HepG2 (cell line): ENCODE data around the gene ZNF607. TPM values are rescaled to one million over a fixed set of nuclear protein-coding genes. Genes with fewer than 3 reads are reported as not detected.

ENCODE experiments used
- ADNP ChIP-seq: sonication (generic); formaldehyde crosslinking; IDR thresholded peaks from 2 replicates; pipeline ENCODE4 v1.4.0; 2020; ENCODE audit warnings: missing genetic modification reagents
- CREB1 ChIP-seq, 2 experiments: fragments of 450-650 bp in 1 of 2; IDR thresholded peaks; 2 replicates each; pipeline ENCODE4 v1.6.1; 2016 to 2017; ENCODE audit warnings: control low read depth in 1 of 2, mild to moderate bottlenecking in 1 of 2, missing compliant biosample characterization in 1 of 2, missing genetic modification characterization in 1 of 2
- GATA4 ChIP-seq: sonication (generic); IDR thresholded peaks from 2 replicates; pipeline ENCODE4 v1.6.1; 2016; ENCODE audit warnings: antibody characterized with exemption, low read depth, borderline replicate concordance
- HNF1B ChIP-seq: sonication (generic); formaldehyde crosslinking; IDR thresholded peaks from 2 replicates; pipeline ENCODE4 v1.5.1; 2020; ENCODE audit warnings: mild to moderate bottlenecking, moderate library complexity, missing genetic modification reagents
- KDM5A ChIP-seq: fragments of 200-600 bp; sonication (generic); IDR thresholded peaks from 2 replicates; pipeline ENCODE4 v1.7.0; 2018; ENCODE audit warnings: antibody characterized with exemption, mild to moderate bottlenecking, low read length, borderline replicate concordance
- KLF11 ChIP-seq: IDR thresholded peaks from 2 replicates; pipeline ENCODE4 v1.6.1; 2016; ENCODE audit warnings: missing compliant biosample characterization
- PTBP1 ChIP-seq: fragments of 200-400 bp; formaldehyde crosslinking; IDR thresholded peaks from 2 replicates; pipeline ENCODE4 v1.6.1; 2018; ENCODE audit warnings: low read length, low read depth; ENCODE audit not compliant: poor library complexity, severe bottlenecking
- RBAK ChIP-seq: sonication (generic); formaldehyde crosslinking; IDR thresholded peaks from 2 replicates; pipeline ENCODE4 v1.5.1; 2020; ENCODE audit warnings: mild to moderate bottlenecking, missing genetic modification reagents
- SNAPC5 ChIP-seq: sonication (generic); formaldehyde crosslinking; IDR thresholded peaks from 2 replicates; pipeline ENCODE4 v1.8.1; 2023; ENCODE audit warnings: mild to moderate bottlenecking, missing genetic modification reagents, borderline replicate concordance
- SPEN ChIP-seq: sonication (generic); formaldehyde crosslinking; IDR thresholded peaks from 2 replicates; pipeline ENCODE4 v1.5.1; 2020; ENCODE audit warnings: low read depth, mild to moderate bottlenecking, missing genetic modification reagents
- TCF7L2 ChIP-seq: IDR thresholded peaks from 2 replicates; pipeline ENCODE4 v1.6.1; 2011; ENCODE audit warnings: mild to moderate bottlenecking, low read depth, low read length, moderate library complexity
- TEAD2 ChIP-seq: sonication (generic); formaldehyde crosslinking; IDR thresholded peaks from 2 replicates; pipeline ENCODE4 v1.9.0; 2021; ENCODE audit warnings: missing genetic modification reagents
- ZEB1 ChIP-seq: IDR thresholded peaks from 2 replicates; pipeline ENCODE4 v1.6.1; 2012; ENCODE audit warnings: mild to moderate bottlenecking, low read depth, inconsistent platforms; ENCODE audit not compliant: insufficient replicate concordance
- ZFP36L2 ChIP-seq: sonication (generic); formaldehyde crosslinking; IDR thresholded peaks from 2 replicates; pipeline ENCODE4 v1.4.0; 2020; ENCODE audit warnings: missing genetic modification reagents
- ZKSCAN5 ChIP-seq: sonication (generic); formaldehyde crosslinking; IDR thresholded peaks from 2 replicates; pipeline ENCODE4 v1.5.1; 2020; ENCODE audit warnings: mild to moderate bottlenecking, missing genetic modification reagents
- ZNF180 ChIP-seq: sonication (generic); formaldehyde crosslinking; IDR thresholded peaks from 2 replicates; pipeline ENCODE4 v1.4.0; 2020; ENCODE audit warnings: low read depth, missing genetic modification reagents, borderline replicate concordance
- ZNF225 ChIP-seq: sonication (generic); formaldehyde crosslinking; IDR thresholded peaks from 2 replicates; pipeline ENCODE4 v1.4.0; 2020; ENCODE audit warnings: mild to moderate bottlenecking, missing genetic modification reagents
- ZNF614 ChIP-seq: IDR thresholded peaks from 2 replicates; pipeline ENCODE4 v1.6.1; 2018; ENCODE audit warnings: missing biosample characterization, missing genetic modification reagents, inconsistent platforms, borderline replicate concordance
- ZNF670 ChIP-seq: sonication (generic); formaldehyde crosslinking; IDR thresholded peaks from 2 replicates; pipeline ENCODE4 v1.8.0; 2022; ENCODE audit warnings: mild to moderate bottlenecking, missing genetic modification reagents, borderline replicate concordance
- ZNF879 ChIP-seq: sonication (generic); formaldehyde crosslinking; IDR thresholded peaks from 2 replicates; pipeline ENCODE4 v1.8.1; 2023; ENCODE audit warnings: missing genetic modification reagents
- polyA plus RNA-seq, 8 experiments: library from polyadenylated mRNA; depleted of rRNA in 3 of 8; stranded (reverse) in 7 of 8; unstranded in 1 of 8; fragments of >200 nt; fragmentation: Illumina TruSeq in 4 of 8; extraction: Trizol in 4 of 8; gene quantifications; 2 replicates each; pipeline versions ENCODE4 v1.2.1 to v1.2.3, GENCODE V29; 2011 to 2016; ENCODE audit warnings: low read depth in 4 of 8, missing spikeins in 1 of 8, mixed read lengths in 1 of 8; ENCODE audit not compliant: insufficient read depth in 1 of 8
- total RNA-seq, 5 experiments: library from RNA; depleted of rRNA; stranded (reverse); fragments of >200 nt; fragmentation: Illumina TruSeq; extraction: Trizol; gene quantifications; 2 replicates each; pipeline ENCODE4 v1.2.3, GENCODE V29; 2016; ENCODE audit warnings: low read depth in 1 of 5
- TF ChIP-seq, protein P1 (sequence below): sonication (generic); formaldehyde crosslinking; IDR thresholded peaks from 2 replicates; pipeline ENCODE4 v1.4.0; 2020; ENCODE audit warnings: missing genetic modification reagents, borderline replicate concordance
- TF ChIP-seq, protein P2 (sequence below): sonication (generic); formaldehyde crosslinking; IDR thresholded peaks from 2 replicates; pipeline ENCODE4 v1.4.0; 2020; ENCODE audit warnings: mild to moderate bottlenecking, missing genetic modification reagents

Gene ZNF607
- total and polyA plus RNA-seq, 2 of the 13 experiments (the other 11 are each of a cell fraction or from before 2014, with no cell fraction given): 3.8 to 8.3 TPM

DNA sequence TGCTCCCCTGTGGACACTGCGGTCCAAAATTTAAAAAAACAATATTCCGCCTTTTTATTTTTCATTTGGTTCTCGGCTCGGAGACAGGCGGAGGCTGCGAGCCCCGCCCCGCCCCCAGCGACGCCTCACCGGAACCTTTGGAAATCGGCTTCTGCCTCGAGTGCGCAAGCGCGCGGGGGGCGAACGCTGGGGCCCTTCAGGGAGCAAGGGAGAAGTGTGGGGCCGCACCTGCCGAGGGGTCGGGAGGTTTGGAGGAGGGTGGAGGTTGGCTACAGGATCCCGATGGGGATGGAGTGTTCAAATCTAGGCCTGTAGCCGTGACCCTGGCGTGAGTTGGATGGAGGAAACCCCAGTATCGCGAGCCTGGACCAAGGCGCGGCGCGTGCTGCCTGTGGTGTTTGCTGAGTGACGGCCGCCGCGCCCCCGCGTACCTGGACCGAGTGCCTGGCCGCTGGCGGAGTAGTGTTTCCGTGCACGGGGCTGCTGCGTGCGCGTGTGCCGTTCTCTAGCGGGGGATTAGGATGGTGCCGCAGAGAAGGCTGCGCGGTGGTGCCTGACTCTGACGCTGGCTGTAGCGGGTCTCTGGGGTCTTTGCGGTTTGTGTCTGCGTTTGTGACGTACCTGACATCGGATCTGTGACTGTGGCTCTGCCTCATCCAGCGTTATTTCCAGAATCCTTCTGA is 63.7 kb downstream of the ZNF607 start (continued):
- TF ChIP-seq SNAPC5 (CRISPR knock-in tag): no peak; the same call in 1 of the 2 replicates
- no peak for TF ChIP-seq PTBP1
- TF ChIP-seq, protein P1, sequence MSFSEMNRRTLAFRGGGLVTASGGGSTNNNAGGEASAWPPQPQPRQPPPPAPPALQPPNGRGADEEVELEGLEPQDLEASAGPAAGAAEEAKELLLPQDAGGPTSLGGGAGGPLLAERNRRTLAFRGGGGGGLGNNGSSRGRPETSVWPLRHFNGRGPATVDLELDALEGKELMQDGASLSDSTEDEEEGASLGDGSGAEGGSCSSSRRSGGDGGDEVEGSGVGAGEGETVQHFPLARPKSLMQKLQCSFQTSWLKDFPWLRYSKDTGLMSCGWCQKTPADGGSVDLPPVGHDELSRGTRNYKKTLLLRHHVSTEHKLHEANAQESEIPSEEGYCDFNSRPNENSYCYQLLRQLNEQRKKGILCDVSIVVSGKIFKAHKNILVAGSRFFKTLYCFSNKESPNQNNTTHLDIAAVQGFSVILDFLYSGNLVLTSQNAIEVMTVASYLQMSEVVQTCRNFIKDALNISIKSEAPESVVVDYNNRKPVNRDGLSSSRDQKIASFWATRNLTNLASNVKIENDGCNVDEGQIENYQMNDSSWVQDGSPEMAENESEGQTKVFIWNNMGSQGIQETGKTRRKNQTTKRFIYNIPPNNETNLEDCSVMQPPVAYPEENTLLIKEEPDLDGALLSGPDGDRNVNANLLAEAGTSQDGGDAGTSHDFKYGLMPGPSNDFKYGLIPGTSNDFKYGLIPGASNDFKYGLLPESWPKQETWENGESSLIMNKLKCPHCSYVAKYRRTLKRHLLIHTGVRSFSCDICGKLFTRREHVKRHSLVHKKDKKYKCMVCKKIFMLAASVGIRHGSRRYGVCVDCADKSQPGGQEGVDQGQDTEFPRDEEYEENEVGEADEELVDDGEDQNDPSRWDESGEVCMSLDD: no peak; the same call in 1 of the 2 replicates
- no peak for TF ChIP-seq TEAD2
- TF ChIP-seq ZNF614 (CRISPR knock-in tag): peak; percentile 74; the same call in 1 of the 2 replicates
- no peak for TF ChIP-seq ZKSCAN5 (CRISPR knock-in tag)
- 0 out of 2 replicates have a peak, but pooled peaks have one; percentile 77 for TF ChIP-seq SPEN (CRISPR knock-in tag)
- TF ChIP-seq RBAK (CRISPR knock-in tag): no peak
- peak; percentile 66; the same call in 1 of the 2 replicates for TF ChIP-seq KDM5A
- TF ChIP-seq, protein P2, sequence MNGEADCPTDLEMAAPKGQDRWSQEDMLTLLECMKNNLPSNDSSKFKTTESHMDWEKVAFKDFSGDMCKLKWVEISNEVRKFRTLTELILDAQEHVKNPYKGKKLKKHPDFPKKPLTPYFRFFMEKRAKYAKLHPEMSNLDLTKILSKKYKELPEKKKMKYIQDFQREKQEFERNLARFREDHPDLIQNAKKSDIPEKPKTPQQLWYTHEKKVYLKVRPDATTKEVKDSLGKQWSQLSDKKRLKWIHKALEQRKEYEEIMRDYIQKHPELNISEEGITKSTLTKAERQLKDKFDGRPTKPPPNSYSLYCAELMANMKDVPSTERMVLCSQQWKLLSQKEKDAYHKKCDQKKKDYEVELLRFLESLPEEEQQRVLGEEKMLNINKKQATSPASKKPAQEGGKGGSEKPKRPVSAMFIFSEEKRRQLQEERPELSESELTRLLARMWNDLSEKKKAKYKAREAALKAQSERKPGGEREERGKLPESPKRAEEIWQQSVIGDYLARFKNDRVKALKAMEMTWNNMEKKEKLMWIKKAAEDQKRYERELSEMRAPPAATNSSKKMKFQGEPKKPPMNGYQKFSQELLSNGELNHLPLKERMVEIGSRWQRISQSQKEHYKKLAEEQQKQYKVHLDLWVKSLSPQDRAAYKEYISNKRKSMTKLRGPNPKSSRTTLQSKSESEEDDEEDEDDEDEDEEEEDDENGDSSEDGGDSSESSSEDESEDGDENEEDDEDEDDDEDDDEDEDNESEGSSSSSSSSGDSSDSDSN (CRISPR knock-in tag): peak; percentile 40; the same call in 1 of the 2 replicates
- TF ChIP-seq GATA4: 0 out of 2 replicates have a peak, but pooled peaks have one; percentile 4
- TF ChIP-seq ADNP (CRISPR knock-in tag): peak; percentile 77; the same call in 1 of the 2 replicates
- peak; percentile 76 for TF ChIP-seq CREB1 (IDR thresholded peaks at IDR 0.05)
- peak; percentile 60 for TF ChIP-seq CREB1 (CRISPR knock-in tag; IDR thresholded peaks at IDR 0.05)
- no peak; the same call in 1 of the 2 replicates for TF ChIP-seq ZNF879
- TF ChIP-seq TCF7L2: no peak
- TF ChIP-seq KLF11: peak; percentile 73; the same call in 1 of the 2 replicates
- TF ChIP-seq ZFP36L2 (CRISPR knock-in tag): no peak
- no peak for TF ChIP-seq ZNF180 (CRISPR knock-in tag)
- TF ChIP-seq HNF1B (CRISPR knock-in tag): peak; percentile 83; the same call in 1 of the 2 replicates
- TF ChIP-seq ZNF225 (CRISPR knock-in tag): peak; percentile 32; the same call in 1 of the 2 replicates
- TF ChIP-seq ZNF670 (CRISPR knock-in tag): peak; percentile 49
- no peak for TF ChIP-seq ZEB1
